GM06990 (cell line): ENCODE data around the gene USP10.
"Not testable (repeated sequence)": the region's sequence is repeated elsewhere in the genome, so short reads cannot be mapped to it uniquely, and the experiment has no call there.

Experiments used
- DNase-seq: peaks from one replicate; pipeline ENCODE4 v3.0.0-alpha.2; 2011; ENCODE audit not compliant: insufficient read length; ENCODE audit errors: extremely low read depth
- H3K27me3 ChIP-seq: replicated peaks from 2 replicates; pipeline ENCODE4 v1.6.0; 2011; ENCODE audit warnings: low read length; ENCODE audit not compliant: control insufficient read depth, insufficient read depth
- H3K36me3 ChIP-seq: 2 replicates; pipeline ENCODE4 v1.5.1; 2011; ENCODE audit warnings: low read length; ENCODE audit not compliant: control insufficient read depth, insufficient read depth
- H3K4me3 ChIP-seq: replicated peaks from 2 replicates; pipeline ENCODE4 v1.5.1; 2011; ENCODE audit warnings: low read depth, mild to moderate bottlenecking, control low read depth, low read length
- TF ChIP-seq, protein P1 (sequence below): IDR thresholded peaks from 2 replicates; pipeline ENCODE4 v1.5.1; 2011; ENCODE audit warnings: low read length, control low read depth, mild to moderate bottlenecking, inconsistent platforms; ENCODE audit not compliant: insufficient read depth, poor library complexity, severe bottlenecking

Gene USP10

GRCh38 chr16:84726669-84727467 lies 27.1 kb downstream of the USP10 start:
- H3K27me3 ChIP-seq = no peaks in the 10 kb centered on the region
- DNase-seq = peak; percentile 58
- peak overlapping the region; percentile 59 for H3K4me3 ChIP-seq
- H3K36me3 ChIP-seq = no peaks in the 10 kb centered on the region
- TF ChIP-seq, protein P1, sequence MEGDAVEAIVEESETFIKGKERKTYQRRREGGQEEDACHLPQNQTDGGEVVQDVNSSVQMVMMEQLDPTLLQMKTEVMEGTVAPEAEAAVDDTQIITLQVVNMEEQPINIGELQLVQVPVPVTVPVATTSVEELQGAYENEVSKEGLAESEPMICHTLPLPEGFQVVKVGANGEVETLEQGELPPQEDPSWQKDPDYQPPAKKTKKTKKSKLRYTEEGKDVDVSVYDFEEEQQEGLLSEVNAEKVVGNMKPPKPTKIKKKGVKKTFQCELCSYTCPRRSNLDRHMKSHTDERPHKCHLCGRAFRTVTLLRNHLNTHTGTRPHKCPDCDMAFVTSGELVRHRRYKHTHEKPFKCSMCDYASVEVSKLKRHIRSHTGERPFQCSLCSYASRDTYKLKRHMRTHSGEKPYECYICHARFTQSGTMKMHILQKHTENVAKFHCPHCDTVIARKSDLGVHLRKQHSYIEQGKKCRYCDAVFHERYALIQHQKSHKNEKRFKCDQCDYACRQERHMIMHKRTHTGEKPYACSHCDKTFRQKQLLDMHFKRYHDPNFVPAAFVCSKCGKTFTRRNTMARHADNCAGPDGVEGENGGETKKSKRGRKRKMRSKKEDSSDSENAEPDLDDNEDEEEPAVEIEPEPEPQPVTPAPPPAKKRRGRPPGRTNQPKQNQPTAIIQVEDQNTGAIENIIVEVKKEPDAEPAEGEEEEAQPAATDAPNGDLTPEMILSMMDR = no peak

DNA sequence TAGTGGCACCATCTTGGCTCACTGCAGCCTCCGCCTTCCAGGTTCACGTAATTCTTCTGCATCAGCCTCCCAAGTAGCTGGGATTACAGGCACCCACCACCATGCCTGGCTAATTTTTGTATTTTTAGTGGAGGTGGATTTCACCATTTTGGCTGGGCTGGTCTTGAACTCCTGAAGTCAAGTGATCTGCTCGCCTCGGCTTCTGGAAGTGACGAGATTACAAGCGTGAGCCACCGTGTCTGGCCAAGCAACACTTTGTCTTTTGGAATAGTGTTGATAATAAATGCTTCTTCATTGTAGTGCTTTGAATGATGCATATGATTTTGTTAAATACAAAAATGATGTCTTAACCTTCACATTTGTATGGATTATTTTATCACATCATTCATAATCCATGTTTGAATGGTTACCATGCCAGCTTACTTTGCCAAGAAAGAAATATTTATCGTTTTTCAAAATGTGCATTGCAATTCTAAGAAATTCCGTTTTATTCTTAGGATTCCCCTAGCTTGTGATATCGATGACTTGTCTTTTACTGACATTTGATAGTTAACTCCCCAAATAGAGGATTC lies 29.1 kb downstream of the USP10 start:
- Histone ChIP-seq H3K36me3 (no peaks in the 10 kb centered on the region), H3K27me3 (no peaks in the 10 kb centered on the region), H3K4me3 (no peak overlapping the region)
- DNase-seq = no peak
- TF ChIP-seq, protein P1 = no peak

DNA sequence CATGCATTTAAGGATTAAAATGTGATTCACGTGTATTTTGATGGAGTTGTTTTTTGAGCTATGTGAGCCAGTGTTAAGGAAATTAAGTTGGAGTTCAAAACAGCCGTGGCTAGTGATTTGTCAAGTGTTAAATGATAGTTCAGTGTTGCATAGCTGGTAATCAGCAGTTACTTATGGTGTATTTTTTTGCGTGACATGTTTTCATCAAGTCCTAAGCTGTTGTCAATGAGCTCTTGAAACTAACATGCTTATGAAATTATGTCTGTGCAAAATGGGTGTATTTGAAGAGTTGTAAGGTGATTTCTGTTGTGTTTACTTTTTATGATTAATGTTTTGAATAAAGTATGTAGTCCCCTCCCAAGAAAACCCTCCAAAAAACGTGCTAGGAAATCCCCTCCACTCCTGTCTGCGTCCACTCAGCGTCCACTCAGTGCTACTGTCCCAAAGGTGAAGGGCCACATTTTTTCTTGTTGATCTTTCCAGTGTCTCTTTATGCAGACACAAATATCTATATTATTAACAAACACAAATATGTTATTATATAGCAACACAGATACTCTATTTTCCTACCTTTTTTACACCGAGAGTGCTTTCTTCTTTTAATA lies 30.0 kb downstream of the USP10 start:
- Histone ChIP-seq H3K27me3 (no peaks in the 10 kb centered on the region), H3K36me3 (peaks cover 1% of the 10 kb centered on the region; the same call in 1 of the 2 replicates), H3K4me3 (peak overlapping the region; percentile 43)
- TF ChIP-seq, protein P1 = no peak
- DNase-seq = no peak

DNA sequence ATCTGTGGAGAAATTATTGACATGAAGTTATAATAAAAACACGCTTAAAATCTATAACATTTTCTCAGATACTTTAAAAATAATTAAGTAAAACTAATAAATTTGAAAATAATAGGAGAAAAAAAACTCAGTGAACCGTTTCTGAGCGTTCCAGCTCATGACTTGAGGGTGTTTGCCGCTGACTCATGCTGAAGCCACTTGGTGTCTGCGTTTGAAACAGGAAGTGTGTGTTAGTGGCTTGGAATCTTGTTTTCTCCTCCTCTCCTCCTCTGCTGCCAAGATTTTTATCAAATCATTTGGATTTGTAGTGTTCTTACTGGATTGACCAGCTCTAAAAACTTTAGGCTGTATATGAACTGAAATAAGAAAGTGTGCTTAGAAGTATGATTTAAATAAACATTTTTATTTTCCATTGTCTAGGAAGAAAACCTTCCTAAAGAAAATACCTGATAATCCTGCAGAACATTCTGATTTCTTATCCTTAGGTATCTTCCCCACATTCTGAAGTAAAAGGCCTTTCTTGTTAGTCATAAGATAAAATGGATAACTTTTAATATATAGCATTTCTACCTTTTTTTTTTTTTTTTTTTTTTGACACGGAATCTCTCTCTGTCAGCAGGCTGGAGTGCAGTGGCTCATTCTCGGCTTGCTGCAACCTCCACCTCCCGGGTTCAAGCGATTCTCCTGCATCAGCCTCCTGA lies 30.8 kb downstream of the USP10 start:
- Histone ChIP-seq H3K27me3 (no peaks in the 10 kb centered on the region), H3K36me3 (peaks cover 1% of the 10 kb centered on the region; the same call in 1 of the 2 replicates), H3K4me3 (peak overlapping the region; percentile 25)
- DNase-seq = no peak
- TF ChIP-seq, protein P1 = no peak

DNA sequence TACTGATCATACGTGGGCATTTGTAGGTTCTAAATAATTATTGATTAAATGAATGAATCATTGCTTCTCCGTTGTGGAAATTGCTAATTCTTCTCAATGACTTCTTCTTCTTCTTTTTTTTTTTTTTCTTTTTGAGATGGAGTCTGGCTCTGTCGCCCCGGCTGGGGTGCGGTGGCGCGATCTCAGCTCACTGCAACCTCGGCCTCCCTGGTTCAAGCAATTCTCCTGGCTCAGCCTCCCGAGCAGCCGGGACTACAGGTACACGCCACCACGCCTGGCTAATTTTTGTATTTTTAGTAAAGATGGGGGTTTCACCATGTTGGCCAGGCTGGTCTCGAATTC lies 32.5 kb downstream of the USP10 start:
- DNase-seq, H3K36me3 ChIP-seq, H3K27me3 ChIP-seq, H3K4me3 ChIP-seq: not testable (repeated sequence)
